DMS153 treated with DMSO at 0.1 percent for 48 hours (cell line): ENCODE measurements around the gene TENM3.

ENCODE experiments used
- DNase-seq: peaks from one replicate; lab custom pipeline; 2025; ENCODE audit not compliant: unreplicated experiment; lab: John Stamatoyannopoulos, UW

TENM3 gene

GRCh38 chr4:182495645-182496385, 252.6 kb downstream of the TENM3 start:
- DNase-seq: no peak

GRCh38 chr4:182496408-182496807, 253.2 kb downstream of the TENM3 start:
- DNase-seq: no peak

GRCh38 chr4:182502064-182502463, 258.9 kb downstream of the TENM3 start:
- no peak for DNase-seq

- DNase-seq: no peak
Measured at GRCh38 chr4:182504463-182504862, 261.3 kb downstream of the TENM3 start.

GRCh38 chr4:182507805-182508204, 264.6 kb downstream of the TENM3 start:
- DNase-seq: no peak

- DNase-seq: no peak
Measured at GRCh38 chr4:182510836-182511235, 267.6 kb downstream of the TENM3 start.

- no peak for DNase-seq
Measured at GRCh38 chr4:182513587-182514291, 270.5 kb downstream of the TENM3 start.

GRCh38 chr4:182518421-182518820, 275.2 kb downstream of the TENM3 start:
- no peak for DNase-seq

- no peak for DNase-seq
Measured at GRCh38 chr4:182519528-182519927, 276.3 kb downstream of the TENM3 start.

GRCh38 chr4:182521011-182521410, 277.8 kb downstream of the TENM3 start:
- no peak for DNase-seq

- no peak for DNase-seq
Measured at GRCh38 chr4:182528819-182529218, 285.6 kb downstream of the TENM3 start.

- DNase-seq: no peak
Measured at GRCh38 chr4:182530451-182530850, 287.2 kb downstream of the TENM3 start.

GRCh38 chr4:182531555-182532162, 288.5 kb downstream of the TENM3 start:
- no peak for DNase-seq

- DNase-seq: no peak
Measured at GRCh38 chr4:182532441-182532840, 289.2 kb downstream of the TENM3 start.

GRCh38 chr4:182533964-182534363, 290.8 kb downstream of the TENM3 start:
- no peak for DNase-seq

GRCh38 chr4:182536221-182536811, 293.1 kb downstream of the TENM3 start:
- no peak for DNase-seq

- no peak for DNase-seq
Measured at GRCh38 chr4:182537031-182537795, 294.0 kb downstream of the TENM3 start.

GRCh38 chr4:182538031-182538430, 294.8 kb downstream of the TENM3 start:
- DNase-seq: no peak

- no peak for DNase-seq
Measured at GRCh38 chr4:182540496-182540895, 297.3 kb downstream of the TENM3 start.

GRCh38 chr4:182547435-182547834, 304.2 kb downstream of the TENM3 start:
- DNase-seq: no peak

- DNase-seq: no peak
Measured at GRCh38 chr4:182548156-182548555, 305.0 kb downstream of the TENM3 start.
